NCI-H187 (cell line): Measurements from ENCODE around the gene NR3C2.
A peak's percentile ranks its signal among the peaks of the same experiment; 100 is the strongest.
"Not testable (repeated sequence)": the region's sequence is repeated elsewhere in the genome, so short reads cannot be mapped to it uniquely, and the experiment has no call there.

ENCODE experiments used
- DNase-seq, 2 experiments: peaks; one replicate each; lab custom pipeline; 2025; lab: John Stamatoyannopoulos, UW

The NR3C2 gene

DNA sequence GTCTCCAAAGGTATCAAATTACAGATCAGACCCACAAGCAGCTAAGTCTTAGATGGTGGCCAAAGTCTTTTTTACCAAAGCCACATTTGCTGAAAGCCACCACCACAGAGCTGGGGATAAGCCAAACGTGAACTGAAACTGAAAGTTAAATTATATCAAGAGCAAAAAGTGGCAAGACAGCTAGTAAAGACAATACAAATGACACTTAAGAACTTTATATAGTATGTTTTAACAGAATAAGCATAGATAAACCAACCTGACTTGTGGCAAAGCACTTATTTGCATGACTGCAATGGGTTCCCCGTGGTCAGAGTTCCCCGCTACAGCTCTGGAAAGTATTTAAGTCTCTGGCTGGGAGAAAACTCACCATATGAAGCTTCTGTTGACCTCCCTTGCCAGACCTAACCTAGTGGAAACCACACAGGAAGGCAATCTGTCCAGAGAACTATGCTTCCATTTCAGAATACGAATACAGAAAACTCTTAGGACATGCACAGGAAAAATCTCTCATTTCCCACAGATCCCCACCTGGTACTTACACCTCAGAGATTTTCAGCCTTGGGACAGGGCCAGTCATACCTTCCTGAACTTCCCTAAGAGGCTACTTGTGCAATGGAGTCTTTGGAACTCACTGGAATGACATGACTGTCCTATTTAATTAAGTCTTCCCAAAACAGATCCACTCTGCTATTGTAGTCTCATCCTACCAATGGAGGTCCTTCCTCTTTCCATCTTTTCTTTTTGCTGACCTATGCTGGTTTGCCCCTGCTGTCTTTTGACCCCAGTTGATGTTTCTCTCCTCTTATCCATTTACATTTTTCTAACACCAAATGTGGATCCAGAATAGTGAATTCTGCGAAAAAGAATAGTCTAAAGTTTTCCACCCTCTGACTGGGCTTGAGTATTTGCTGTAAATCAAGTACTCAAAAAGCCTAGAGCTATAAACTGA lies 225.1 kb downstream of the NR3C2 start:
- no peak for DNase-seq

DNA sequence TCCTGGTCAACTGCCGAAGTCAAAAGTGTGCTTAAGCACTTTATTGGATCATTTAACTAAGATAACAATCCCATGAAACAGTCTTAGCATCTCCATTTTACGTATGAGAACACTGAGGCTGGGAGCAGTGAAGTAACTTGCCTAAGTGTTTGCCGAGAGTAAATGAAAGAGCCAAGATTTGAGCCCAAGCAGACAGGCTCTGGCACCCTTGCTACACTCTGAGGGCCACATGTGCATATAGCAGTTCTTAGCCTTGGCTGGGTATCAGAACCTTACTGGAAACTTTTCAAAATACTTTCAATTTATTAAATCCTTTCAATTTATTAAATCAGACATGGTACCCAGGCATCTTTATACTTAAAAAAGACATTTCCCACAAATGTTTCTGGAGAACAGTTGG lies 225.9 kb downstream of the NR3C2 start:
- no peak for DNase-seq

DNA sequence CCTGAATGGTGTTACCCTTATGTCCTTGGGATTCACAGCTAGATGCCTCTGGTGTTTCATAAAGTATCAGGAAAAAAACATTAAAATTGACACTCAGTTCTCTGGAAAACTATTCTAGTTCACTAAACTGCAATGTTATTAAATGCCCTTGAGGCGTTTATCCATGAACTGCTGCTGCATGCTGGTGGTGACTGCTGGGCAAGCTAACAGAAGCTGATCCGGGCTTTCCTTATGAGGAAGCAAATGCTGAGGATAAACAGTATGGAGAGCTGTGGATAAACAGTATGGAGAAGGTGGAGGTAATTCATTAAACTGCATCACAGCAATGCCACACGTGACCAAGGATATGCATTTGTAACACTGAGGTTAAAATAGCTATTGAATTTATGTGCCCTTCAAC lies 227.0 kb downstream of the NR3C2 start:
- DNase-seq: no peak

DNA sequence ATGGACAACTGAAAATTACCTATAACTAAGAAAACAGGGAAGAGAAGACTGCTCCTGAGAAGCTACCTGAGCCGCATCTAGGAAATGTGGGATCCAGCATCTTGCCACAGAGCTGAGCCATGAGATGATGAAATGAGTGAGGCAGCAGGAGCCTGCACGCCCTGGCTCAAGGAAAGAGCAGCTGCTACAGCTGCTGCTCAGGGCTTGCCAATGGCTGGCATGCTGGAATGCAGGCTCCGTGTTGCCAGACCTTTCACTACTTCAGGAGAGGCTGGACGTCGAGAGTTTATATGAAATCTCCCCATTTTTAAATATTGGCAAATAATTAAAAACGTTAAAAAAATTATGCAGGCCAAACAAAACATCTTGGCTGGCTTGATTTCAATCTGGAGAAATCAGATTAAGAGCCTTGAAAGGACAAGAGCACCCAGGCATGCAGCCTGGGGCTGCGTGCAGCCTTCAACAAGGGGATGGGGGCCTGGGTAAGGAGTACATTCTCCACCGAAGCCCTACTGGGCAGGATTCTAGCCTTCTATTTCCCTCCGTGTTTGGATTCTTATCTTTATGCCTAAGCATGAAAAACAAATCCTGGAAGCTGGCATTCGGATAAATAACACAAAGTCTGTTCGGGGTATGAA lies 227.6 kb downstream of the NR3C2 start:
- DNase-seq: no peak

DNA sequence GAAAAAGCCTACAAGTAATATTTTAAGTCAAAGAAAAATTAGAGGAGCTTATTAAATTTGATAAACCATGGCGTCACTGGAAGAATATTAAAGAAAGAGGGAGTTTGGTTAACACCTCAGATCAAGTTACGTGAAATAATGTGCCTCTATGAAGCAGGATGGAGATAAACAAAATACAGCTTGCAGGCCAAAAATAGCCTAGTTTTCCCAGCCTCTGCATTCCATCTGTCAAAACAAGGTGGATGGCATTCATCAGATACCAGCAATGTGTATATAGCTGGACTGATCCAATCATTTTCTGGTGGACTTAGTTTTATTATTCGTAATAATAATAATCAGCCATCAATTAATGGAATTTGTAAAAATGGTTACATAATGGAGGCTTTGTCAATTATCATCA lies 230.7 kb downstream of the NR3C2 start:
- DNase-seq: no peak

DNA sequence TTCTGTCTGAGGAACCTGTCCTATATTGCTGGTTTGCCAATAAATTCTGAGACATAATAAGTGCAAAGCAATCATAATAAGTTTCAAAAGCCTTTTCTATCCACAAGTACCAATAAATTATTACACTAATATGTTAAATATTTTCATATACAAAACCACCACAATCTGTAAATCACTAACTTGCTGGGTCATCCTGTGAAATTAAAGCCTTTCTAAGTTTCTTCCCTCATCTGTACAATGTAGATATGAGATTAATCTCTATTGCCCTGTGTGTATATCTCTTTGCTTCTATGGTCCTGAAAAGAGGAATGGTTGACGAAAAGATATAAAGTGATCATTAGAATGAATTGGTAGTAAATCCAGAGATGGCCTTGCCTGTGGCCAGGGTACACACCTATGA lies 231.6 kb downstream of the NR3C2 start:
- no peak for DNase-seq

DNA sequence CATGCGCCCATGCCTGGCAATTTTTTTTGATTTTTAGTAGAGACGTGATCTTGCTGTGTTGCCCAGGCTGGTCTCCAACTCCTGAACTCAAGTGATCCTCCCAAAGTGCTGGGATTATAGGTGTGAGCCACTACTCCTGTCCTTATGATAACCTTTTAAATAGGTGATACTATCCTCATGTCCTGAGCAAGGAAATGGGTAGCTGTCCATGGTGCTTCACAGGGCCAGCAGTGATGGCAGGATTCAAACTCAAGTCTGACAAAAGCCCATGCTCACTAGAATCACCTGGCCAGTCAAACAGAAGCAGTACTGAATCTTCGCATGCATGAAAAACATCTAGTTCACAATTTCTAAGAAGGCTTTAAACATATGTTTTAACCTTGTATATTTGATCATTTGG lies 235.1 kb downstream of the NR3C2 start:
- no peak for DNase-seq

DNA sequence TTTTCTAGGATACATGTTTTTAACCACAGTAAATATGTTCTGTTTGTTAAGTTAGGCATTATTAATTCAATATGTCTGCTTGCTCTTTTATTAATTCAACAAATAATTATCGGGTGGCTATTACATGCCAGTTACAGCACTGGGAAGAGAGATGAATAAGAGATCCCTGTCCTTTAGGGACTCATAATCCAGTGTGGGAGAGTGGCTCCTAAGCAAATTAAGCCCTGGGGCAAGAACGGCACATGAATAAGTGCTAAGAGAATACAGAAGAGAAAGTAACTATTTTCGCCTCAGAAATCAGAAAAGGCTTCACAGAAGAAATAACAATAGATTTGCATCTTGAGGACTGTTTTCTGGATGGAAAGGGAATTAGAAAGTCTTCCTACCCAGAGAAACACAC lies 236.7 kb downstream of the NR3C2 start:
- no peak for DNase-seq

DNA sequence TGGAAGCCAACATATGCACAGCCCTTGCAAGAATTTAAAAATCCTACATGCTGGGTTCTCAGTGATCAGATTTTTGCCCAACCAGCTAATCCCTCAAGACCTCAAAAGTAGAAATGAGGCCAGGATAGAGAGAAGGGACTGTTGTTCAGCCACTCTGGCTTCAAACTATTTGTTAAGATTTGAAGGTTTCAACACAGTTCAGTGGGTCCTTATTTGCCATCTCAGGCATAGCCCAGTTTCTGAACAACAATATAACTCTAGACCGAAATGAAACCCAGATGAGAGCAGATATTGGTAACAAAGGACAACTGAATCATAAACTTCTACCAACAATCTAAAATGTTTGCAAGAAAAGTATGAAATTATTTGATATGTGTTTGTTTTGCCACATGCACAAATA lies 237.3 kb downstream of the NR3C2 start:
- DNase-seq: no peak

DNA sequence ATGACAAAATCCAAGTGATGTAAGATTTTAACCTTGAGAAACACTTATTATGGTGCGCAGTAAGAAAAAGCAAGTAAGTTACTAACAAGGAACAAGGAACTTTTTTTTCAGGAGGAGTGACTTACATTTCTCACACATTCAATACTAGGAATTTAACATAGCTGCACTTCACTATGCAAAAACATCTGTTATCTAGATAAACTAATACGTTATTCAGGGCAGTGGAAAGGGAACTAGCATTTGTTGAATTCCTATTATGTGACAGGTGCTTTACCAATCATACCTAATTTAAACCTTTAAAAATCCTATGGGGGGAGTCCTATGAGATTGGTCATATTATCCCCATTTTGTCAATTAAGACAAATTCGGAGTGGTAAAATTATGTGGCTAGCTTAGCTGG lies 238.0 kb downstream of the NR3C2 start:
- no peak for DNase-seq

DNA sequence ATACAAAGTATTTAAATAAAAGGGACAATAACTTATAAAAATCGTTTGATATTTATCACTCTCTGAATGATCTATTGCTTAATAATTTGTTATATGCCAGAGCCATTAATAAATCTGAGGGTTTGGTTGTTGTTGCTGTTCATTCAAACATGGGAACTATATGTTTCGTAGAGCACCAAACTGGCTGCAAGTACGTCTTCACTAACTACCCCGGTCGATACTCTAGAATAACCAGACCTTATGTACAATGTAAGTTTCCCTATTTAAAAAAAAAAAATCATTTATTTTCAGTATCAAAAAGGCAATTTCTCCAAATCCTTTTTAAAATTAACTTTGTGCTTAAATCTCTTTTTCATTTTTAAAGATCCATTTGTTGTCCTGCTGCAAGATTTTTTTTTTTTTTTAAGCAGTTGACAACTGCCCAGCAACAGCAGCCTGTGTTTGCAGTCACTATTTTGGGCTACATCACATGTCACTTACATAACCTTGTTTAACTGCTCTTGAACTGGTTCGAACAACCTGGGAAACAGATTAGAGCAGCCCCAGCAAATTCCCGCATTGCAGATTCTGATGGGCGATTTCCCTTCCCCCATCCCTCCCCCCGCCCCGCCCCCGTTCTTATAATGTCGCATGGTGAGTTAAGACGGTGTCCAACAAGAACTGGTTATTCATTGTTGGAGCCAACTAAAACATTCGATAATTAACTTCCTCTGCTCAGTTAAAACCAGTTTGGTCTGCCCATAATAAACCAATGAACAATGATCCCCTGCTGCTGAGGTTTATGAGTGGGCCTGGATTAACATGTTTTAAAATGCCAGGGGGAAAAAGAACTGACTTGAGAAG lies 238.9 kb downstream of the NR3C2 start:
- DNase-seq: no peak

DNA sequence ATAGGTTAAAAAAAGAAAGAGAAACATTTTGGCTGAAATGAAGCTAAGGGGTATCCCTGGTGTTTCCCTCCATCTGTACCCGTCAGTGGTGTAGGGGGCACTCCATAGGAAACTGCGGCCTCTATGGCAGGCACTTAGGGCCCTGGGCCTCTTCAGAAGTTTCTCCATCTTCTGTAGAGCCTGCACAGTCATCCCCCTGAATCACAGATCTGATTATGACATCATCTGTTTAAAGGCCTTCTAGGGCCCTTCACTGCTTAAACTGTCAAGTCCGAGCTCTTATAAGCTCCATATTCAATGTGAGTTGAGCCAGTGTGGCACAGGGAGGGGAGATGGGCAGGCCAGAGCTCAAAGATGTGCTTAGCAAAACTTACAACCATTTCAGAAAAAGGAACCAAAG lies 241.3 kb downstream of the NR3C2 start:
- DNase-seq: no peak

DNA sequence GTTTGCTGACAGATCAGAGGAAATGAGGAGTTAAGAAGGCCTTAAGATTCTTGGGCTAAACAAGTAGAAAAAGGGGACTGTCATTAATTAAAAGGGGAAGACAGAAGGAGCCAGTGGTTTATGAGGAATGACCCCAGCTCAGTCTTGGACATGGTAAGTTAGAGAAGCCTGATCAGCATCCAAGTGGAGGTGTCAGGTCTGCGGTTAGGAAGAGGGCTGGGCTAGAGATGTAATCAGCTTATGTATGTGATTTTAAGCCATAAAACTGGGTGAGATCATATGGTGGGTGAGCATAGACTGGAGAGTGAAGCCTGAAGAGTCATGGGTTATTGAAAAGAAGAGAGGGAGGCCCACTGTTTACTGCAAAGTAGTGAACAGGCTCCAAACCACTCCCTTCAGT lies 246.1 kb downstream of the NR3C2 start:
- peak; percentile 25 to 42 for DNase-seq

DNA sequence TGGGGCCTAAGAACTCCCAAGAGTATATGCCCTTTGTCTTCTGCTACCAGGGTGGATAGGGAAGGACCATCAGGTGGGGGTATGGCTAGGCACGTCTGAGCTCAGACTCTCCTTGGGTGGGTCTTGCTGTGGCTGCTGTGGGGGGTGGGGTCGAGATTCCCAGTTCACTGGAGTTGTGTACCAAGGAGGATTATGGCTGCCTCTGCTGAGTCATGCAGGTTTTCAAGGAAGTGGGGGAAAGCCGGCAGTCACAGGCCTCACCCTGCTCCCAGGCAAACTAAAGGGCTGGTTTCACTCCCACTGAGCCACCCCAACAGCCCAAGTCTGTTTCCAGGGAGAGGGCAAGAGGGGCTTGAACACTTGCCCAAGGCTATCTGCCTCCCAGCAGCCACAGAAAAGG lies 249.7 kb downstream of the NR3C2 start:
- DNase-seq: no peak

DNA sequence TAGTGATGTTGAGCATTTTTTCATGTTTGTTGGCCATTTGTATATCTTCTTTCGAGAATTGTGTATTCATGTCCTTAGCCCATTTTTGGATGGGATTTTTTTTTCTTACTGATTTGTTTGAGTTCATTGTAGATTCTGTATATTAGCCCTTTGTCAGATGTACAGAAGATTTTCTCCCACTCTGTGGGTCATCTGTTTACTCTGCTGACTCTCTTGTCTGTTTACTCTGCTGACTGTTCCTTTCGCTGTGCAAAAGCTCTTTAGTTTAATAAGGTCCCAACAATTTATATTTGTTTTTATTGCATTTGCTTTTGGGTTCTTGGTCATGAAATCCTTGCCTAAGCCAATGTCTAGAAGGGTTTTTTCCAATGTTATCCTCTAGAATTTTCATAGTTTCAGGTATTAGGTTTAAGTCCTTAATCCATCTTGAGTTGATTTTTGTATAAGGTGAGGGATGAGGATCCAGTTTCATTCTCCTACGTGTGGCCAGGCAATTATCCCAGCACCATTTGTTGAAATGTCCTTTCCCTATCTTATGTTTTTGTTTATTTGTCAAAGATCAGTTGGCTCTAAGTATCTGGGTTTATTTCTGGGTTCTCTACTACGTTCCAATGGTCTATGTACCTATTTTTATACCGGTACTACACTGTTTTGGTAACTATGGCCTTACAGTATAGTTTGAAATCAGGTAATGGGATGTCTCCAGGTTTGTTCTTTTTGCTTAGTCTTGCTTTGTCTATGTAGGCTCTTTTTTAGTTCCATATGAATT lies 254.6 kb downstream of the NR3C2 start:
- DNase-seq: not testable (repeated sequence)

DNA sequence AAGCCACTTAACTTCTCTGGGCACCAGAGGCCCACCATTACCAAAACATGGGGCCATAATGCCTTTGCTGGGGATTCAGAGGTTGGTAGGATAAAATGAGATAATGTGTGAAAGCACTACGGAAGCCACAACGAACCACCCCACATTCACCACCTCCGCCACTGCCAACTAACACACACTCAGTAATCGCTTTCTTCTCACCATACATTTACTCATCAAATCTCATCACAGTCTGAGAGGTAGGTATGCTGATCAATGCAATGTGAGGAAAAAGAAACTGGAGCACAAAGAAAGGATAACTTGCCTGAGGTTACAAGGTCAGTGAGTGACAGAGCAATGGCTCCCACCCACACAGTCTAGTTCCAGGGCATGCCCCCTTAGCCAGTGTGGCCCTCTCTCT lies 257.3 kb downstream of the NR3C2 start:
- no peak for DNase-seq

DNA sequence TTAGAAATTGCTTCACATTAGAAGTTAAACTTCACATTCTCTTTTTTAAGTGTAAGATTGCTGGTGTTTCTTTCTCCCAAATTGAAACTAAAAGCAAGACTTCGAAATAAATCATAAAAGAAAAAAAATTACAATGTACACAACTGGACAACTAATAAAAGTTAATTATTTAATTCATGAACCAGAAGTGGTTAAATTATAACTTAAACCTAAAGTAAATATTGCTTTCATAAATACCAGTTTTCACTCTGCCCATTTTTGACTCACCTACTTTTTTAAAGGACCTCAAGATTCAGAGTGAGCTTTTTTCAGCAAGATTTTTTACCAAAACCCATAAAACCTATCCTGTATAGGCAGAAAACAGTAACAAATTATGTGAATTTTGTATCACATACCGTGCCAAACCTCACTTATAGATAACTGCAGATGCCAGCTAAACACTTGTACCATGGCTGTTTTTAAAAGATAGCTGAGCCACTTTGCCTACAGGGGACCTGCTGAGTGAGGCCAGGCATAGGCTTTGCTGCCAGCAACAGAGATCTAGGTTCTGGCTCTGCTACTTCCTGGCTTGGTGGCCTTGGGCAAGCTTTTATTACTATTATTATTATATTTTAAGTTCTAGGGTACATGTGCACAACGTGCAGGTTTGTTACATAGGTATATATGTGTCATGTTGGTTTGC lies 259.8 kb downstream of the NR3C2 start:
- no peak for DNase-seq

DNA sequence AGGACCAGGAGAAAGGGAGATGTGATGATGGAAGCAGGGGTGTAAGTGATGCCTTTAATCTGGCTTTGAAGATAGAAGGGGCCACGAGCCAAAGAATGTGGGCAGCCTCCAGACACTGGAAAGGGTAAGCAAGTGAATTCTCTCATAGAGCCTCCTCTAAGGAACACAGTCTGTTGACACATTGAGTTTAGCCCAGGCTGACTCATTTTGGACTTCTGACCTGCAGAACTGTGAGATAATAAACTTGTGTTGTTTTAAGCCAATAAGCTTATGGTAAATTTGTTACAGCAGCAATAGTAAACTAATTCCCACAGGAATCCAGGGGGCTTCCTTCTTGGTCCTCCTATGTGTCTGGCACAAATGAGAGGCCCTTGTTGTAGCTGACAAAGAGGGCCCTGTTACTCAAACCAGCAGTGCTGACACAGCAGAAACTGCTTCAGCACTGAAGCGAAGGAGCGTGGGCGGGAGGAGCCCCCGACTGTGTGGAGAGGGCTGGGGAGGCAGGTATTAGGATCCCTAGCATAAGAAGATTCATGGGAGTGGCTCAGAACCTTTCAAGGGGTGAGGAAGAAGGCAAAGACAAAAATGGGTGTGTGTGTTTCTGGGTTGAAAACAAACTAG lies 268.7 kb downstream of the NR3C2 start:
- DNase-seq: no peak

DNA sequence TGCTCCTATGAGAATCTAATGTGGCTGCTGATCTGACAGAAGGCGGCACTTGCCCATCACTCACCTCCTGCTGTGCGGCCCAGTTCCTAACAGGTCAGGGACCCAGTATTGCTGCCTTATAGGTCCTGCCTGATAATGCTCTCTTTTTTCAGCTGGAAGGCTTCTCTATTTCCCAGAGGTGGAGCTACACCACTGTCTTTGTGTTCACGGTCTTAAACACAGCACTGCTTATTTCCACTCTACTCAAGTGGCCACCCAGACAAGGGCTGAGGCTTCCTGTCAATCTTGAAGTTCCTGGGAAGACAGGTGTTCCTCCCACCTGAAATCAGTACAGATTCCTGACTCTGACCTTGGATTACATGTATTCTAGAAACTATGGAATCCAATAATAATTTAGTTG lies 270.6 kb downstream of the NR3C2 start:
- DNase-seq: no peak

DNA sequence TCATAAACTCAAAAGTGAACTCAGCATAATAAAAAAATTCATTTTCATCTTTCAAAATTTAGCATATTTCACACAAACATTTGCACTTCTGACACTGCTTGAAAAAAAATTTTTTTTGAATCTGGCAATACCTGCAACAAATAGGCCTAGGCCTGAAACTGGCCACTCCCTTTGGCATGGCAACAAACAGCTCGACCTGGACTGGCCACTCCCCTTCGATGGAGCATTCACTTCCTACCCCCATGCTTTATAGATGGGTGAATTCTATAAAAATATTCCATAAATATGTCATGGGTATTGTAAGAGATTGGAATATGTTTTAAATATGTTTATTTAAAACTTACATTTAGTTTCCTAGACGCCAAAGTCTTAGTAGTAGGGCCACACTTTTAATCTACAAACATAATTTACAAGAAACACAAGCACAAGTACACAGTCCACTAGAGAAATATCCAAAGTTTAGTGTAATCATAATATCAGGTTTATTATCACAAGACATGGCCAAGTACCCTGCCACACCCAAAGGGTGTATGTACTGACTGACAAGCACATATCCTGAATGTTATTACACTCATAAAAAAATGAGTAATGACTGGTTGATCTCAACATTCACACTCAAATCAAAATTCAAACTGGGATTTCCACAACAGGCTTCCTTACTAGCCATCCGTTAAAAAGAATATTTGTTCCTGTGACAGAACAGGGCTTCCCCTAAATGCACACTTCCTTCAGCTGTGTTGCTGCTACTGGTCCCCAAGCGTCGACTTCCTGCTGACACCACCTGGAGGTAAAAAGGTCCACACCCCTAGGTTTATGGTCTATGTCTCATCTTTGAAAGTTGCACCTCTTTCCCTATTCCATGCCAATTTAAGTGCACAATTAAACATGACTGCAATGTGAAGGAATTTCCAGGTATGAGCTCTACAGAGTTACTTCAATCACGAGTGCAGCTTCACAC lies 271.5 kb downstream of the NR3C2 start:
- no peak for DNase-seq
